K562 (cell line): ENCODE data around the gene SYNGR4.

Source experiments
- MTA3 ChIP-seq: fragments of 450-650 bp; formaldehyde crosslinking; IDR thresholded peaks from 2 replicates; pipeline ENCODE4 v1.6.1; 2017; ENCODE audit warnings: mild to moderate bottlenecking, borderline replicate concordance
- ZNF274 ChIP-seq: IDR thresholded peaks from 2 replicates; pipeline ENCODE4 v1.6.1; 2011; ENCODE audit warnings: low read depth, mild to moderate bottlenecking, low read length, moderate library complexity, borderline replicate concordance
- TF ChIP-seq, protein P1 (sequence below), 3 experiments: IDR thresholded peaks in 2 of 3; conservative IDR thresholded peaks in 1 of 3; 2 replicates each; pipeline ENCODE4 v1.5.1; 2011 to 2012; ENCODE audit warnings: low read length in 3 of 3, mild to moderate bottlenecking in 3 of 3, control low read depth in 2 of 3, improper control_type of control experiment in 1 of 3, inconsistent platforms in 1 of 3, low read depth in 1 of 3, mixed read lengths in 1 of 3, moderate library complexity in 1 of 3; ENCODE audit not compliant: insufficient read depth in 2 of 3

- TF ChIP-seq ZNF274 (no peak), MTA3 (no peak)
- TF ChIP-seq, protein P1, sequence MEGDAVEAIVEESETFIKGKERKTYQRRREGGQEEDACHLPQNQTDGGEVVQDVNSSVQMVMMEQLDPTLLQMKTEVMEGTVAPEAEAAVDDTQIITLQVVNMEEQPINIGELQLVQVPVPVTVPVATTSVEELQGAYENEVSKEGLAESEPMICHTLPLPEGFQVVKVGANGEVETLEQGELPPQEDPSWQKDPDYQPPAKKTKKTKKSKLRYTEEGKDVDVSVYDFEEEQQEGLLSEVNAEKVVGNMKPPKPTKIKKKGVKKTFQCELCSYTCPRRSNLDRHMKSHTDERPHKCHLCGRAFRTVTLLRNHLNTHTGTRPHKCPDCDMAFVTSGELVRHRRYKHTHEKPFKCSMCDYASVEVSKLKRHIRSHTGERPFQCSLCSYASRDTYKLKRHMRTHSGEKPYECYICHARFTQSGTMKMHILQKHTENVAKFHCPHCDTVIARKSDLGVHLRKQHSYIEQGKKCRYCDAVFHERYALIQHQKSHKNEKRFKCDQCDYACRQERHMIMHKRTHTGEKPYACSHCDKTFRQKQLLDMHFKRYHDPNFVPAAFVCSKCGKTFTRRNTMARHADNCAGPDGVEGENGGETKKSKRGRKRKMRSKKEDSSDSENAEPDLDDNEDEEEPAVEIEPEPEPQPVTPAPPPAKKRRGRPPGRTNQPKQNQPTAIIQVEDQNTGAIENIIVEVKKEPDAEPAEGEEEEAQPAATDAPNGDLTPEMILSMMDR (IDR thresholded peaks at IDR 0.05 in 2 of 3, conservative IDR thresholded peaks at IDR 0.05 in 1 of 3; ENCODE audit: insufficient read depth in 2 of 3, low read depth in 1 of 3, low read length in 3 of 3) = no peak
Observed at GRCh38 chr19:48401287-48401686, 37.1 kb downstream of the SYNGR4 start.
